Mucosa of gallbladder (tissue), 1 donor: Measurements from ENCODE around the gene CDC34. TPM values are rescaled to one million over a fixed set of nuclear protein-coding genes. Genes with fewer than 3 reads are reported as not detected.

Experiments used
- DNase-seq: peaks from one replicate; pipeline ENCODE4 v3.0.0-alpha.2; 2020; ENCODE audit warnings: low spot score
- total RNA-seq: library from RNA; stranded (reverse); gene quantifications from one replicate; pipeline ENCODE4 v1.2.1, GENCODE V29; 2021
- donor health status: DM: no; HTN: no; CAD: no.

Gene CDC34
- total RNA-seq, 1 donor from 2014 or later: 53.3 TPM

GRCh38 chr19:497491-497868 lies 34.1 kb upstream of the CDC34 start:
- no peak for DNase-seq

- no peak for DNase-seq
Measured at GRCh38 chr19:497869-498510, 33.6 kb upstream of the CDC34 start.

- DNase-seq: no peak
Measured at GRCh38 chr19:498511-498891, 33.1 kb upstream of the CDC34 start.

GRCh38 chr19:498977-499623 lies 32.5 kb upstream of the CDC34 start:
- no peak for DNase-seq

- DNase-seq: no peak
Measured at GRCh38 chr19:501646-502045, 29.9 kb upstream of the CDC34 start.

GRCh38 chr19:504616-505015 lies 26.9 kb upstream of the CDC34 start:
- no peak for DNase-seq

GRCh38 chr19:506404-507285 lies 24.9 kb upstream of the CDC34 start:
- DNase-seq: peak; percentile 99

- DNase-seq: peak; percentile 67
Measured at GRCh38 chr19:507286-508203, 24.0 kb upstream of the CDC34 start, which contains the start of gene TPGS1. TPGS1 (plus strand) TSS chr19:507497; CDS start chr19:507507, 10 bp downstream.

GRCh38 chr19:508204-509150 lies 23.1 kb upstream of the CDC34 start:
- no peak for DNase-seq

GRCh38 chr19:510606-511100 lies 20.9 kb upstream of the CDC34 start:
- DNase-seq: peak; percentile 79

- peak; percentile 41 for DNase-seq
Measured at GRCh38 chr19:511101-511851, 20.3 kb upstream of the CDC34 start.

- no peak for DNase-seq
Measured at GRCh38 chr19:512547-513365, 18.8 kb upstream of the CDC34 start.

- no peak for DNase-seq
Measured at GRCh38 chr19:513368-514165, 18.0 kb upstream of the CDC34 start.

- DNase-seq: no peak
Measured at GRCh38 chr19:514166-514663, 17.3 kb upstream of the CDC34 start.

- no peak for DNase-seq
Measured at GRCh38 chr19:517721-518597, 13.6 kb upstream of the CDC34 start.

GRCh38 chr19:518598-519231 lies 12.8 kb upstream of the CDC34 start:
- DNase-seq: no peak
